ENCODE data around the gene RCOR2.

Gene RCOR2

DNA sequence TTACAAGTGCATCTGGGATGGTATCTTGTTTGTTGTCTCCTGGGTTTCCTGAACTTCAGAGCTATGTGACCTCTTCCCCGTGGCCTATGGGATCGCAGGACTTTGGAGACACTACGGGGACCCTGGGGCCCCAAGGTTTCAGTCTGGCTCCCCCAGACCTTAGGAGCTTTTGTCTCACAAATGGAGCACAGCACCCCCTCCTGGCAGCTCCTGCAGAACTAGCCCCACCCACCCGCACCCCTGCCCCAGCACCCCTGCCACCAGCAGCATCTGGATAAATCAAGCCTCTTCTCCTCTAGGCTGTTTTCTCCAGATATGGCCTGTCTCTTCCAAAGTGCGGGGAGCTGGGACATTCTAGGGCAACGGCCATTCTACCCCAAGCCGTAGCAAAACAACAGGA is 10.4 kb downstream of the RCOR2 start:
- H3K9me3 ChIP-seq (ENCODE audit: control insufficient read depth, low read length) = no peaks in the 10 kb centered on the region
- H3K4me1 ChIP-seq (ENCODE audit: control insufficient read depth, insufficient read depth, low read length, poor library complexity, severe bottlenecking) = peaks cover 47% of the 10 kb centered on the region
- H3K27ac ChIP-seq (ENCODE audit: low read depth, low read length, severe bottlenecking) = no peak overlapping the region
- no peak overlapping the region for H3K4me3 ChIP-seq (ENCODE audit: extremely low read depth, insufficient read depth, low read length, poor library complexity, severe bottlenecking)
- H3K36me3 ChIP-seq (ENCODE audit: control insufficient read depth, insufficient read depth, low read length) = peaks cover 75% of the 10 kb centered on the region
- 91 to 92% methylated on average over 6 of the region's 7 CpGs for WGBS, 2 experiments (ENCODE audit: insufficient coverage in 2 of 2)

GRCh38 chr11:63906087-63906486 is 10.9 kb downstream of the RCOR2 start:
- no peaks in the 10 kb centered on the region for H3K9me3 ChIP-seq (ENCODE audit: control insufficient read depth, low read length)
- WGBS, 2 experiments (ENCODE audit: insufficient coverage in 2 of 2) = 88 to 94% methylated on average over 1 to 2 of the region's 4 CpGs
- no peak overlapping the region for H3K27ac ChIP-seq (ENCODE audit: low read depth, low read length, severe bottlenecking)
- peaks cover 78% of the 10 kb centered on the region for H3K36me3 ChIP-seq (ENCODE audit: control insufficient read depth, insufficient read depth, low read length)
- no peak overlapping the region for H3K4me3 ChIP-seq (ENCODE audit: extremely low read depth, insufficient read depth, low read length, poor library complexity, severe bottlenecking)
- H3K4me1 ChIP-seq (ENCODE audit: control insufficient read depth, insufficient read depth, low read length, poor library complexity, severe bottlenecking) = peaks cover 43% of the 10 kb centered on the region

DNA sequence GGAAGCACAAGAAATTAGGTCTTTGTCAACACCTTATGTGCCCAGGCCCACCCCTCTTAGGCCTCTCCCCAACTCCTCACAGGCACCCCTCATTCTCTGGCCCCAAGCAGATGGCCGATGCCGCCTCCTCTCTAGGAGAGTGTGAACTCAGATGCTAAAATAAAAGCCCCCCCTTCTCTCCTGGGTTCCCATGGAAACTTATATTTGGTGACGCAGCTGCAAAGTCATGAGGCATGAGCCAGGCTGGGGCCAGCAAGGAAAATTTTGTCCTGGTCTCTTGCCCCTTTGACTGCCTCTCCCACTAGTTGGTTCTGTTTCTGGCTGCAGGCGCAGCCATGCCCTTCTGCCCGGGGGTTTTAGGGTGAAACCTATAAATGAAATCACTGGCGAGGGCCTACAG is 11.8 kb downstream of the RCOR2 start:
- 88 to 100% methylated on average over 4 to 5 of the region's 6 CpGs for WGBS, 2 experiments (ENCODE audit: insufficient coverage in 2 of 2)
- no peaks in the 10 kb centered on the region for H3K9me3 ChIP-seq (ENCODE audit: control insufficient read depth, low read length)
- H3K4me3 ChIP-seq (ENCODE audit: extremely low read depth, insufficient read depth, low read length, poor library complexity, severe bottlenecking) = no peak overlapping the region
- H3K27ac ChIP-seq (ENCODE audit: low read depth, low read length, severe bottlenecking) = no peak overlapping the region
- peaks cover 35% of the 10 kb centered on the region for H3K4me1 ChIP-seq (ENCODE audit: control insufficient read depth, insufficient read depth, low read length, poor library complexity, severe bottlenecking)
- peaks cover 81% of the 10 kb centered on the region for H3K36me3 ChIP-seq (ENCODE audit: control insufficient read depth, insufficient read depth, low read length)

GRCh38 chr11:63904743-63905142 is 12.2 kb downstream of the RCOR2 start:
- Histone ChIP-seq H3K36me3 (ENCODE audit: control insufficient read depth, insufficient read depth, low read length) (peaks cover 83% of the 10 kb centered on the region), H3K4me3 (ENCODE audit: extremely low read depth, insufficient read depth, low read length, poor library complexity, severe bottlenecking) (no peak overlapping the region), H3K27ac (ENCODE audit: low read depth, low read length, severe bottlenecking) (no peak overlapping the region), H3K4me1 (ENCODE audit: control insufficient read depth, insufficient read depth, low read length, poor library complexity, severe bottlenecking) (peaks cover 32% of the 10 kb centered on the region), H3K9me3 (ENCODE audit: control insufficient read depth, low read length) (no peaks in the 10 kb centered on the region)
- 97 to 100% methylated on average over 12 to 13 of the region's 13 CpGs for WGBS, 2 experiments (ENCODE audit: insufficient coverage in 2 of 2)

GRCh38 chr11:63903884-63904283 is 13.1 kb downstream of the RCOR2 start:
- peaks cover 24% of the 10 kb centered on the region for H3K4me1 ChIP-seq (ENCODE audit: control insufficient read depth, insufficient read depth, low read length, poor library complexity, severe bottlenecking)
- no peak overlapping the region for H3K27ac ChIP-seq (ENCODE audit: low read depth, low read length, severe bottlenecking)
- H3K4me3 ChIP-seq (ENCODE audit: extremely low read depth, insufficient read depth, low read length, poor library complexity, severe bottlenecking) = no peak overlapping the region
- no peaks in the 10 kb centered on the region for H3K9me3 ChIP-seq (ENCODE audit: control insufficient read depth, low read length)
- H3K36me3 ChIP-seq (ENCODE audit: control insufficient read depth, insufficient read depth, low read length) = peaks cover 86% of the 10 kb centered on the region
- whole genome bisulfite sequencing, 2 experiments (ENCODE audit: insufficient coverage in 2 of 2) = 94 to 95% methylated on average over 14 of the region's 14 CpGs

DNA sequence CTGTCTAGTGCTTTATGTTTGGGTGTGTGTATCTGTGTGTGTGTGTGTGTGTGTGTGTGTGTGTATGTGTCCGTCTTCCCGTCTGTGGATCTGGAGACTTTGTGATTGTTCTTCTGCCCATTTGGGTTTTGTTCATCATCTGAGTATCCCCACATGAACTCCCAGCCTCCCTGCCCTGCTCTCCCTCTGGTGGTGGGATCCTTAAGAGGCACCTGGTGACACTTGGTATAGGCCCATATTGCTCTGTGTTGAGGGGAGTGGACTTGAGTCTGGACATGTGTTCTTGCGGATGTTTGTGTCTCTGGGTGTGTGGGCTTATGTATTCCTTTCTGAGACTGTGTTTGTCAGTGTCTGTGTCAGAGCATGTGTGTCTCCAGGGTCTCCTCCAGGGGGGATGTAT is 15.3 kb downstream of the RCOR2 start:
- 92% methylated on average over 1 of the region's 3 CpGs; no CpG with 5 or more reads in 1 of the 2 experiments for WGBS, 2 experiments (ENCODE audit: insufficient coverage in 2 of 2)
- Histone ChIP-seq H3K27ac (ENCODE audit: low read depth, low read length, severe bottlenecking) (no peak overlapping the region), H3K4me1 (ENCODE audit: control insufficient read depth, insufficient read depth, low read length, poor library complexity, severe bottlenecking) (peaks cover 14% of the 10 kb centered on the region), H3K36me3 (ENCODE audit: control insufficient read depth, insufficient read depth, low read length) (peaks cover 87% of the 10 kb centered on the region), H3K9me3 (ENCODE audit: control insufficient read depth, low read length) (no peaks in the 10 kb centered on the region), H3K4me3 (ENCODE audit: extremely low read depth, insufficient read depth, low read length, poor library complexity, severe bottlenecking) (no peak overlapping the region)

GRCh38 chr11:63897459-63898146 is 19.4 kb downstream of the RCOR2 start:
- Histone ChIP-seq H3K4me3 (ENCODE audit: extremely low read depth, insufficient read depth, low read length, poor library complexity, severe bottlenecking) (no peak overlapping the region), H3K36me3 (ENCODE audit: control insufficient read depth, insufficient read depth, low read length) (peaks cover 77% of the 10 kb centered on the region), H3K9me3 (ENCODE audit: control insufficient read depth, low read length) (no peaks in the 10 kb centered on the region), H3K4me1 (ENCODE audit: control insufficient read depth, insufficient read depth, low read length, poor library complexity, severe bottlenecking) (no peaks in the 10 kb centered on the region), H3K27ac (ENCODE audit: low read depth, low read length, severe bottlenecking) (peak overlapping the region; percentile 6)
- WGBS, 2 experiments (ENCODE audit: insufficient coverage in 2 of 2) = 94 to 96% methylated on average over 3 to 8 of the region's 10 CpGs

DNA sequence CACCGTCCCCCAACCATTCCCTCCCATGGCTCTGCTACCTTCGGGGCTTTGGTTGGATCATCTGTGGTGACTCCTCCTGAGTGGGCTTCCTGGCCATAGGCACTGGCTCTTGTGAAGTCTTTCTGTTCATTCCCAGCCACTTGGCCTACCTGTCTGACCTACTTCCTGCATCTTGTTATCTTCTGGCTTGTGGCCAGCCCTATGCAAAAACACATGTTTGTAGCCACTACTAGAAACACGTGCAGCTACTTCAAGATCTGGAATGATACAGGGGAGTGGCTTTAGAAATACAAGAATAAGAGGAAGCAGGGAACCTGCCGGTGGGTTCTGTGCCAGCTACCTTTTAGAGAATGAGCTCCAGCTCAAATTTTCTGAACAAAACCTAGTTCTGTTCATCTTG is 20.9 kb downstream of the RCOR2 start:
- no peak overlapping the region for H3K4me3 ChIP-seq (ENCODE audit: extremely low read depth, insufficient read depth, low read length, poor library complexity, severe bottlenecking)
- WGBS, 2 experiments (ENCODE audit: insufficient coverage in 2 of 2) = 91 to 93% methylated on average over 2 to 3 of the region's 4 CpGs
- H3K27ac ChIP-seq (ENCODE audit: low read depth, low read length, severe bottlenecking) = no peak overlapping the region
- H3K9me3 ChIP-seq (ENCODE audit: control insufficient read depth, low read length) = no peaks in the 10 kb centered on the region
- no peaks in the 10 kb centered on the region for H3K4me1 ChIP-seq (ENCODE audit: control insufficient read depth, insufficient read depth, low read length, poor library complexity, severe bottlenecking)
- peaks cover 71% of the 10 kb centered on the region for H3K36me3 ChIP-seq (ENCODE audit: control insufficient read depth, insufficient read depth, low read length)

GRCh38 chr11:63893355-63893754 is 23.6 kb downstream of the RCOR2 start:
- WGBS, 2 experiments (ENCODE audit: insufficient coverage in 2 of 2) = 91 to 100% methylated on average over 4 of the region's 6 CpGs

DNA sequence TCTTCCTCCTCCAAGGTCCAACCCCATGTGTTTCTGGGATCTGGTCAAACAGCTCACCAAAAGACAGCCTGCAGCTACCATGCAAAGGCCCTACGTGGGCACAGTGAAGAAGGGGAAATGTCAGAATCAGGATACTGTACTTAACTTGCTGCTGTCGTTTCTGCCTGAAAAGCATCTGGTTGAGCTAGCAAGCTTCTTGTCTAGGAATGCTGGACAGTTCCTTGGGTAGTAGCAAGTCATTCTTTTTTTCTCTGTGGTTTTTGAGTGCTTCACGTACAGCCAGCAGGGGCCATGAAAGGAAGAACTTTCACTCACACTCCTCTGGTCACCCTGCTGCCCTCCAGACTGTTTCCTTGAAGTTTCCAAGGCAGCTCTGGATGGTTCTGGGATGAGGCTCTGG is 24.7 kb downstream of the RCOR2 start:
- WGBS, 2 experiments (ENCODE audit: insufficient coverage in 2 of 2) = 75 to 100% methylated on average over 2 of the region's 3 CpGs
- no peaks in the 10 kb centered on the region for H3K9me3 ChIP-seq (ENCODE audit: control insufficient read depth, low read length)
- H3K4me1 ChIP-seq (ENCODE audit: control insufficient read depth, insufficient read depth, low read length, poor library complexity, severe bottlenecking) = peaks cover 17% of the 10 kb centered on the region
- no peak overlapping the region for H3K27ac ChIP-seq (ENCODE audit: low read depth, low read length, severe bottlenecking)
- no peak overlapping the region for H3K4me3 ChIP-seq (ENCODE audit: extremely low read depth, insufficient read depth, low read length, poor library complexity, severe bottlenecking)
- peaks cover 50% of the 10 kb centered on the region for H3K36me3 ChIP-seq (ENCODE audit: control insufficient read depth, insufficient read depth, low read length)

More at GRCh38 chr11:63893355-63893754, 23.6 kb downstream of the RCOR2 start:
- H3K9me3 ChIP-seq (ENCODE audit: control insufficient read depth, low read length) = no peaks in the 10 kb centered on the region
- no peak overlapping the region for H3K4me3 ChIP-seq (ENCODE audit: extremely low read depth, insufficient read depth, low read length, poor library complexity, severe bottlenecking)
- H3K27ac ChIP-seq (ENCODE audit: low read depth, low read length, severe bottlenecking) = no peak overlapping the region
- peaks cover 61% of the 10 kb centered on the region for H3K36me3 ChIP-seq (ENCODE audit: control insufficient read depth, insufficient read depth, low read length)
- H3K4me1 ChIP-seq (ENCODE audit: control insufficient read depth, insufficient read depth, low read length, poor library complexity, severe bottlenecking) = peaks cover 6% of the 10 kb centered on the region

DNA sequence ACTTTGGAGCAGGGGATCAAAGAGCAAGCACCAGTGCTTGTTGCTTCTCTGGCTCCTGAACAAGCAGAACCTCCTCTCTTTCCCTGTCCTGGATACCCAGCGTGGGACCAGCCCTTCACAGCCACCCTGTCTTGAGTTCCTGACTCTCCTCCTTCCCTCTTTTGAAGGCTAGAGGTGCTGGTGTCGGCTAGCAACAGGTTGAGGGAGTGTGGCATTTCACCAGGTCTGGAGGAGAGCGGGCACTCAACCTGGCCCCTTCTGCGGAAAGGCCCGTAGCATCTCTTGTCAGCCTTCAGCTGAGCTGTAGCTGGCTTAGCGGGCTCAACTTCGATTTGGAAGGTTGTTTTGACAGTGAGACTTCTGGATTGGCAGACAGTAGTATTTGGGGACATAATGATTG is 26.6 kb downstream of the RCOR2 start:
- no peak overlapping the region for H3K27ac ChIP-seq (ENCODE audit: low read depth, low read length, severe bottlenecking)

More for the DNA sequence above, 26.6 kb downstream of the RCOR2 start:
- WGBS, 2 experiments (ENCODE audit: insufficient coverage in 2 of 2) = 84 to 86% methylated on average over 6 of the region's 7 CpGs
- Histone ChIP-seq H3K9me3 (ENCODE audit: control insufficient read depth, low read length) (no peaks in the 10 kb centered on the region), H3K36me3 (ENCODE audit: control insufficient read depth, insufficient read depth, low read length) (peaks cover 32% of the 10 kb centered on the region), H3K4me1 (ENCODE audit: control insufficient read depth, insufficient read depth, low read length, poor library complexity, severe bottlenecking) (peaks cover 23% of the 10 kb centered on the region), H3K4me3 (ENCODE audit: extremely low read depth, insufficient read depth, low read length, poor library complexity, severe bottlenecking) (no peak overlapping the region)
